Stimulated activated naive CD4-positive, alpha-beta T cell (primary cell): ENCODE data around the gene MINPP1.

Experiments used
- DNase-seq, 6 experiments: peaks; one replicate each; lab custom pipeline; 2025; lab: John Stamatoyannopoulos, UW

Gene MINPP1

GRCh38 chr10:87519582-87519981 lies 14.9 kb downstream of the MINPP1 start:
- no peak for DNase-seq

- no peak for DNase-seq
Observed at GRCh38 chr10:87523731-87524130, 19.0 kb downstream of the MINPP1 start.

- no peak for DNase-seq
Observed at GRCh38 chr10:87524296-87524695, 19.6 kb downstream of the MINPP1 start.

GRCh38 chr10:87531908-87532622 lies 27.4 kb downstream of the MINPP1 start:
- DNase-seq, result no peak

GRCh38 chr10:87532696-87533095 lies 28.0 kb downstream of the MINPP1 start:
- DNase-seq, result no peak

GRCh38 chr10:87534173-87534858 lies 29.6 kb downstream of the MINPP1 start:
- DNase-seq, result no peak

GRCh38 chr10:87538092-87539015 lies 33.7 kb downstream of the MINPP1 start:
- no peak for DNase-seq

- DNase-seq, result no peak
Observed at GRCh38 chr10:87541114-87541513, 36.4 kb downstream of the MINPP1 start.

- DNase-seq, result no peak
Observed at GRCh38 chr10:87544721-87545120, 40.0 kb downstream of the MINPP1 start.

- no peak for DNase-seq
Observed at GRCh38 chr10:87545783-87546182, 41.1 kb downstream of the MINPP1 start.

- DNase-seq, result no peak
Observed at GRCh38 chr10:87546210-87546609, 41.5 kb downstream of the MINPP1 start.

GRCh38 chr10:87546971-87547413 lies 42.3 kb downstream of the MINPP1 start:
- no peak for DNase-seq

GRCh38 chr10:87547734-87548311 lies 43.1 kb downstream of the MINPP1 start:
- no peak for DNase-seq

GRCh38 chr10:87550741-87551140 lies 46.0 kb downstream of the MINPP1 start:
- DNase-seq, result no peak

- no peak for DNase-seq
Observed at GRCh38 chr10:87551326-87551725, 46.6 kb downstream of the MINPP1 start.

- no peak for DNase-seq
Observed at GRCh38 chr10:87552248-87552929, 47.7 kb downstream of the MINPP1 start.

GRCh38 chr10:87557409-87557808 lies 52.7 kb downstream of the MINPP1 start:
- no peak for DNase-seq

GRCh38 chr10:87558333-87558732 lies 53.6 kb downstream of the MINPP1 start:
- DNase-seq, result no peak

- DNase-seq, result no peak
Observed at GRCh38 chr10:87559392-87559791, 54.7 kb downstream of the MINPP1 start.

GRCh38 chr10:87560495-87561129 lies 55.9 kb downstream of the MINPP1 start:
- DNase-seq, result no peak

GRCh38 chr10:87562750-87563149 lies 58.1 kb downstream of the MINPP1 start:
- no peak for DNase-seq
